ENCODE measurements around the gene CELSR1. TPM values are rescaled to one million over a fixed set of nuclear protein-coding genes. Genes with fewer than 3 reads are reported as not detected.

Gene CELSR1
- polyA plus RNA-seq, 3 donors: 24.4 to 31.0 (median 26.7) TPM

DNA sequence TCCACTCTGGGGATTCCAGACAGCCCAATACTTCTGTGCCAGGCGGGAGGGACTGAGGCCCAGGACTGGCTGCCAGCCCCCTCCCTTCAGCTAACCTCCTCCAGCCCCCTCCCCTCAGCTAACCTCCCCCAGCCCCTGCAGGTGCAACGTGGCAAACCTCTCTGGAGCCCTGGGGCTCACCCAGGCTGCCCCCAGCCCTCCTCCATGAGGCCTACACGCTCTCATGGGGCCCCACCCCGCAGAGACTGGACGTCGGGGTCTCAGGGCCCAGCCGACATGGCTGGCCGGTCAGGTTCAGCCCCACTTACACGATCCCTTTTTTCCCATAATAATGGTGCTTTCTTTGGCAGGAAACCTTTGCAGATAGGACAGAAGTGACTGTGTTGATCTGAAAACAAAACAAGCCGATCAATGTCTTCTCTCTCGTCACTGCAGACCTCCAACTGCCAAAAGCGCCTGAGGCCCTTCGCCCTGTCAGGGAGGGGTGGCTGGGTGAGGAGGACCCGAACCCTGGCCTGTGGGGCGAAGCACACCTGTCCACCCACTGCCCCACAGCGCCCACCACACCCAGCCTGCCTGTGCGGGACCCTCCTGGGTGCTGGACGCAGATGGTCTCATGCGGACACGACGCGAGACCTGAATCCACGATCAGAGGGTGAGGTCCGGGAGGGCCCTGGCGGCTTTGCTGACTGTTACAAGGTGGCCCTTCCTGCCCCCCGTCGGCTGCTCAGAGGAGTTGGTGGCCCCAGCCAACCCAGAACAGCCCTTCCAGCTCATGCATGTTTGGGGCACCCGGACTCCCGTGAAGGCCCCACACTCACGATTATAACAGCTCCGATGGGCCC lies 168.3 kb downstream of the CELSR1 start:
- no peak for DNase-seq (ENCODE audit: extremely low read depth in 1 of 11, low read depth in 9 of 11, low spot score in 4 of 11)

- DNase-seq (ENCODE audit: extremely low read depth in 1 of 11, low read depth in 9 of 11, low spot score in 4 of 11): no peak
Measured at GRCh38 chr22:46368422-46368821, 169.0 kb downstream of the CELSR1 start.

- no peak for DNase-seq (ENCODE audit: extremely low read depth in 1 of 11, low read depth in 9 of 11, low spot score in 4 of 11)
Measured at GRCh38 chr22:46367707-46368191, 169.7 kb downstream of the CELSR1 start.

GRCh38 chr22:46366801-46367706 lies 170.4 kb downstream of the CELSR1 start:
- no peak for DNase-seq (ENCODE audit: extremely low read depth in 1 of 11, low read depth in 9 of 11, low spot score in 4 of 11)

DNA sequence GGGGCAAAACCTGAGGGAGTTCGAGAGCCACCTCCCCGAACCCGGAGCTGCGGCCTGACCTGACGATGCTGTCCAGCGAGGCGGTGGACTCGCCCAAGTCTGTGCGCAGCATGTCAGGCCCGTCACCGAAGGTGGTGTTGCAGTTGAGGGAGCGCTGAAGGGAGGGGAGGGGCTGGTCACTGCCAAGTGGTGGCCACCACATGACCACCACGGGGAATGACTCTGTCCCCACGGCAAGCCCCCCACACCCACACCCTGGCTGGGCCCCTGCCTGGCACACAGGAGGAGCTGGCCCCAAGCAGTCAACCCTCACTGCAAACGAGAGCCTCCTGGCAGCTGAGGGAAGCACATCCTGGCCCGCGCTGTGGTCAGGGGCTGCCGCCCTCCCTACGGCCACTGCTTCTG lies 171.1 kb downstream of the CELSR1 start:
- no peak for DNase-seq (ENCODE audit: extremely low read depth in 1 of 11, low read depth in 9 of 11, low spot score in 4 of 11)

- DNase-seq (ENCODE audit: extremely low read depth in 1 of 11, low read depth in 9 of 11, low spot score in 4 of 11): no peak
Measured at GRCh38 chr22:46365166-46365624, 172.2 kb downstream of the CELSR1 start.

DNA sequence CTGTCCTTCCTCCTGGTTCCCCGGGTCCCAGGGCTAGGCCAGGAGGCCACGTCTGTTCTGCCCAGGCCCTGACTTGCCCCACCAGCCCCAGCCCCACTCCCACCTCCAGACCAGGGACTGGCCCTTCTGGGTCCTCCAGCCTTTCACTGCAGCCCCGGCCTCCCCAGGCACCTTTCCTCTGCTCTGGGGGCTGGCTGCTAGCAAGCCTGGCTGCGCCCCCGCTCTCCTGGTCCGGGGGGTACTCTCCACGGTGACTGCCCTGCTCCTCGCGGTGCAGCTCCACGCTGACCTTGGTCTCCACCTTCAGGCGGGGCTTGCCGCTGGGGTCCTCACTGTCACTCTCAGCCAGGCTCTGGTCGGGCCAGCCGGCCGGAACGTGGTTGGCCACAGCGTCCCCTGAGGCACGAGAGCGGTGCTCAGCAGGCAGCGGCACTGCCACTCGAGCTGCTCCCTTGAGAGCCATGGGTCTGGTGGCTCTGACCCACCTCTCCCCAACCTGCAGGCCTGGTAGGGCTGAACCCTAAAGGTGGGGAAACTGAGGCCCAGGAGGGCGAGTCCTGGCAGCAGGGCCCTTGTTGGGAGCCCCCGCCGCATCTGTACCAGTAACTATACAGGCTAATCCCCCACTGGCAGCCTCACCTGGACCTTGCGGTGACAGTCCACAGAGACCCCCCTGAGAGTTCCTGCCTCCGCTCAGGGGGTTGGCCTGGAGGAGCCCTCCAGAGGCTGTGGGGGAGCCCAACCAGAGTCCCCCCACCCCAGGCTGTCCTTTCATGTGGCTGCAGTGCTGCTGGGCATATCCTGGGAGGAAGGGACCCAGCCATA lies 172.9 kb downstream of the CELSR1 start:
- DNase-seq (ENCODE audit: extremely low read depth in 1 of 11, low read depth in 9 of 11, low spot score in 4 of 11): no peak

DNA sequence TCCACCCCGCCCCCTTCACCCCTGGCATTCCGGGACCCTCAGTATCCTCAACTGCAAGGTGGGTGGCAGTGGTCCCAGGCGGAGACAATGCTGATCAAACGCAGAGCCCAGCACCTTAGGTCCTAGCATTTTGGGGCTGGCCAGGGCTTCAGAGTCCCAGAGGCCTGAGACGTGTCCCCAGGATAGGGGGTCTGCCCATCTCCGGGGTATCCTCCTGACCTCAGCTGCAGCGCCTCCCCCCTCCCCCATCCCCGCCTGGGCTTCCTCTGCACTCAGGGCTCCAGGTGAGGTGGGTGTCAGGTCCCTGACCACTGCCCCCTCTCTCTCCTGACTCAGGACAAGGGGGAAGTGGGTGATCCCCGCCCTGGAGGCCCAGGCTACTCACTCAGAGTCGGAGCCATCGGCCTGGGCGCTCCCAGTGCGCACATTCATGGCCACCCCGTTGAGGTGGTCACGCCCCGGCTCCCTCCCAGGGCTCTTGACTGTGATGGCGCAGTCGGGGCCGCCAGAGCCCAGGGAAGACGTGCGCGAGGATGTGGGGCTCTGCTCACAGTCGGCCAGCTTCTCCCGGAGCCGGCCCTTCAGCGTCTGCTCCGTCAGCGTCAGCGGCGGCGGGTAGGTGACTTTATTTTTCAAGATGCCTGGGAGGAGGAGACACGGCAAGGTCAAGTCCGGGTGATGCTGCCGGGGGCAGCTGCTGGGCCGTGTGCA lies 173.7 kb downstream of the CELSR1 start:
- no peak for DNase-seq (ENCODE audit: extremely low read depth in 1 of 11, low read depth in 9 of 11, low spot score in 4 of 11)

GRCh38 chr22:46362934-46363515 lies 174.4 kb downstream of the CELSR1 start:
- DNase-seq (ENCODE audit: extremely low read depth in 1 of 11, low read depth in 9 of 11, low spot score in 4 of 11): no peak

DNA sequence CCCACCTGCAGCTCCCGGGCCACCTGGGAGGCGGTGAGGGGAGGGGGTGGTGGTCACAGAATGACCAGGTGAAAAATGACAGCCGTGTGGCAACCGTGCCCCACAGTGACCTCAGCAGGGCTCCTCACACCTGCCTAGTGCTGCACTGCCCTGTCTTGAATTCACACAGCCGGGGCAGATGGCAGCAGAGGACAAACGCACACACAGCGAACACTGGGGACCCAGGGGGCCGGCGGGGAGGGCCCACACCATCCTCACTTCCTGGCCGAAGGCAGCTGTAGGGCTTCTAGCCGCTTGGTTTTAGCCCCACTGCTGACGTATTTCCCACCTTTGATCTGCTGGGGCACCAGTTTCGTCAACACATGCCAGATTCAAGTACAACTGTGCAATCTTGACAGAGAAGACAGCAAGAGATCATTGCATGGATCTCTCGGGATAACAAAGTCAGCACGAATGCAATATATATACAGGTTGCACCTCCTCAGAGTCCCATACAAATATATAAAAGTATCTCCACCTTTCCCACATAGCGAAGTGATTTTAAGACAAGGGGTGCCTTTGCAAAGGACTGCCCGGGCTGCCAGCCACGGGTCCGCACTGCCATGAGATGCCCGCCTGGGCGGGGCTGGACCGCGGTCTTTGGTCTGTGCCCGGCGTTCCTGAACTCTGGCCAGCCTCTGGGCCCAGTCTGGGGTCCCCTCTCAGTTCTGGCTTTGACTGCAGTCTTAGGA lies 175.1 kb downstream of the CELSR1 start:
- no peak for DNase-seq (ENCODE audit: extremely low read depth in 1 of 11, low read depth in 9 of 11, low spot score in 4 of 11)

GRCh38 chr22:46361826-46362202 lies 175.6 kb downstream of the CELSR1 start:
- DNase-seq (ENCODE audit: extremely low read depth in 1 of 11, low read depth in 9 of 11, low spot score in 4 of 11): no peak

GRCh38 chr22:46360891-46361290 lies 176.5 kb downstream of the CELSR1 start:
- DNase-seq (ENCODE audit: extremely low read depth in 1 of 11, low read depth in 9 of 11, low spot score in 4 of 11): no peak

DNA sequence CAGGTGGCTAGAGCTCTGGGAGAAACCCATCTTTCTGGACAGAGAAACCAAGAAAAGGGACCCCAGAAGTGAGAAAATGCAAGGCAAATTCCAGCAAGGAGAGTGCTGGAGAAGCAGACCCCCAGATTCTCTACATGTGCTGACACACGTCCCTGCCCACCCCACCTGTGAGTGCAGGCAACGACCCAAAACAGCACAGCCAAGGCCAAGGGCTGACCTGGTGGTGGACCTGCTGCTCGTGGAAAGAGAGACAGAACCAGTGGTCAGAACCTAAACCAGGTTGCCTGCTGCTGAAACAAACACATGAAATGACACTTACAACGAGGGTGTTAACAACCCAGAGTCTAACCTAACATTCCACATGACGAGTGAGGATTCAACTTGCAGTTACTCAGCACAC lies 177.3 kb downstream of the CELSR1 start:
- DNase-seq (ENCODE audit: extremely low read depth in 1 of 11, low read depth in 9 of 11, low spot score in 4 of 11): no peak

- no peak for DNase-seq (ENCODE audit: extremely low read depth in 1 of 11, low read depth in 9 of 11, low spot score in 4 of 11)
Measured at GRCh38 chr22:46359362-46359761, 178.1 kb downstream of the CELSR1 start.

DNA sequence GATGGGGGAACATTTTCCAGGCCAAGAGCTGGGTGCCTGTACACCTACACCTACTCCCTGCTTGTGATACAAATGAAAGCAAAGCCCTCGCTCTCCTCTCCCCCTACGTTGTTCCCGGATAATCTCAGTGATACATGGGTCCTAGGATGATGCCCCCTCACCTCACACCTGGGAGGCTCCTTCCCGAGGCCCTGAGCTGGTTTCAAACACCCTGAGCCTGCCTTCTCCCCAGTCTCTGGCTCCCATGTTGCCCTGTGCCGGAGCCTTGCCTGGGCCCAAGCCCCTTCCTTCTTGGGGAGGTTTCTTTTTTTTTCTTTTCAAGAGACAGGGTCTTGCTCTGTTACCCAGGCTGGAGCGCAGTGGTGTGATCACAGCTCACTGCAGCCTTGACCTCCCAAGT lies 178.7 kb downstream of the CELSR1 start:
- DNase-seq (ENCODE audit: extremely low read depth in 1 of 11, low read depth in 9 of 11, low spot score in 4 of 11): no peak

- peak in 1 of 11 donors; percentile 42 for DNase-seq (ENCODE audit: extremely low read depth in 1 of 11, low read depth in 9 of 11, low spot score in 4 of 11)
Measured at GRCh38 chr22:46357711-46358520, 179.5 kb downstream of the CELSR1 start.

All from renal cortex interstitium (tissue), 11 donors.